HepG2 (cell line): ENCODE measurements around the gene ORC1. TPM values are rescaled to one million over a fixed set of nuclear protein-coding genes. Genes with fewer than 3 reads are reported as not detected.
A peak's percentile ranks its signal among the peaks of the same experiment; 100 is the strongest.

ENCODE experiments used
- AHDC1 ChIP-seq: sonication (generic); formaldehyde crosslinking; IDR thresholded peaks from 2 replicates; pipeline ENCODE4 v1.5.1; 2020; ENCODE audit warnings: mild to moderate bottlenecking, missing genetic modification reagents, borderline replicate concordance
- CCDC6 ChIP-seq: sonication (generic); formaldehyde crosslinking; IDR thresholded peaks from 2 replicates; pipeline ENCODE4 v1.8.1; 2022; ENCODE audit warnings: mild to moderate bottlenecking, missing genetic modification reagents, moderate library complexity
- CSRNP2 ChIP-seq: sonication (generic); formaldehyde crosslinking; conservative IDR thresholded peaks from 2 replicates; pipeline ENCODE4 v1.8.0; 2022; ENCODE audit warnings: low read depth, missing genetic modification reagents
- GABPA ChIP-seq, 2 experiments: IDR thresholded peaks; 2 replicates each; pipeline ENCODE4 v1.6.1; 2011 to 2016; ENCODE audit warnings: low read depth in 2 of 2, low read length in 1 of 2, missing biosample characterization in 1 of 2, missing genetic modification characterization in 1 of 2
- GLMP ChIP-seq: sonication (generic); formaldehyde crosslinking; IDR thresholded peaks from 2 replicates; pipeline ENCODE4 v1.9.0; 2021; ENCODE audit warnings: missing genetic modification reagents, mild to moderate bottlenecking, borderline replicate concordance
- GTF2F1 ChIP-seq: fragments of 150-350 bp; IDR thresholded peaks from 2 replicates; pipeline ENCODE4 v1.6.1; 2014; ENCODE audit warnings: low read length
- NCOA1 ChIP-seq: sonication (generic); formaldehyde crosslinking; IDR thresholded peaks from 2 replicates; pipeline ENCODE4 v1.9.0; 2021; ENCODE audit warnings: missing genetic modification reagents
- ZBTB33 ChIP-seq: sonication (generic); formaldehyde crosslinking; IDR thresholded peaks from 2 replicates; pipeline ENCODE4 v1.4.0; 2020; ENCODE audit warnings: missing genetic modification reagents
- ZBTB4 ChIP-seq: sonication (generic); formaldehyde crosslinking; IDR thresholded peaks from 2 replicates; pipeline ENCODE4 v1.4.0; 2020; ENCODE audit warnings: missing genetic modification reagents, mild to moderate bottlenecking, borderline replicate concordance
- ZNF10 ChIP-seq: sonication (generic); formaldehyde crosslinking; IDR thresholded peaks from 2 replicates; pipeline ENCODE4 v1.4.0; 2020; ENCODE audit warnings: mild to moderate bottlenecking, low read depth, missing genetic modification reagents, borderline replicate concordance
- ZNF670 ChIP-seq: sonication (generic); formaldehyde crosslinking; IDR thresholded peaks from 2 replicates; pipeline ENCODE4 v1.8.0; 2022; ENCODE audit warnings: mild to moderate bottlenecking, missing genetic modification reagents, borderline replicate concordance
- ZNF703 ChIP-seq: sonication (generic); formaldehyde crosslinking; IDR thresholded peaks from 2 replicates; pipeline ENCODE4 v1.5.1; 2020; ENCODE audit warnings: missing genetic modification reagents, mild to moderate bottlenecking, moderate library complexity, borderline replicate concordance
- ZNF766 ChIP-seq: sonication (generic); formaldehyde crosslinking; IDR thresholded peaks from 2 replicates; pipeline ENCODE4 v1.5.0; 2020; ENCODE audit warnings: missing genetic modification reagents, borderline replicate concordance
- polyA plus RNA-seq, 8 experiments: library from polyadenylated mRNA; depleted of rRNA in 3 of 8; stranded (reverse) in 7 of 8; unstranded in 1 of 8; fragments of >200 nt; fragmentation: Illumina TruSeq in 4 of 8; extraction: Trizol in 4 of 8; gene quantifications; 2 replicates each; pipeline versions ENCODE4 v1.2.1 to v1.2.3, GENCODE V29; 2011 to 2016; ENCODE audit warnings: low read depth in 4 of 8, missing spikeins in 1 of 8, mixed read lengths in 1 of 8; ENCODE audit not compliant: insufficient read depth in 1 of 8
- total RNA-seq, 5 experiments: library from RNA; depleted of rRNA; stranded (reverse); fragments of >200 nt; fragmentation: Illumina TruSeq; extraction: Trizol; gene quantifications; 2 replicates each; pipeline ENCODE4 v1.2.3, GENCODE V29; 2016; ENCODE audit warnings: low read depth in 1 of 5

Gene ORC1
- total and polyA plus RNA-seq, 2 of the 13 experiments (the other 11 are each of a cell fraction or from before 2014, with no cell fraction given): 7.0 to 23.5 TPM

GRCh38 chr1:52365746-52366516 lies 38.3 kb downstream of the ORC1 start, which contains the start of gene CC2D1B (continued):
- no peak for TF ChIP-seq CCDC6
- no peak for TF ChIP-seq GTF2F1
- TF ChIP-seq ZBTB33 (CRISPR knock-in tag): no peak
- peak; percentile 41; the same call in 1 of the 2 replicates for TF ChIP-seq ZNF670 (CRISPR knock-in tag)
- no peak for TF ChIP-seq CSRNP2 (CRISPR knock-in tag)
- TF ChIP-seq ZNF10 (CRISPR knock-in tag): no peak
- TF ChIP-seq AHDC1 (CRISPR knock-in tag): no peak
- TF ChIP-seq GLMP (CRISPR knock-in tag): no peak
- peak; percentile 12; the same call in 1 of the 2 replicates for TF ChIP-seq ZBTB4 (CRISPR knock-in tag)
- no peak for TF ChIP-seq ZNF703 (CRISPR knock-in tag)
- TF ChIP-seq ZNF766 (CRISPR knock-in tag): peak; percentile 89
- TF ChIP-seq NCOA1 (CRISPR knock-in tag): no peak
- TF ChIP-seq GABPA (IDR thresholded peaks at IDR 0.05; ENCODE audit: low read depth, low read length): 0 out of 2 replicates have a peak, but pooled peaks have one; percentile 17
- no peak for TF ChIP-seq GABPA (CRISPR knock-in tag; IDR thresholded peaks at IDR 0.05; ENCODE audit: low read depth)
